HPDE6-E6E7 (cell line): ENCODE measurements around the gene ANKRD22.

Source experiments
- DNase-seq: peaks from one replicate; pipeline ENCODE4 v3.0.0; 2011; ENCODE audit warnings: missing footprints; ENCODE audit errors: extremely low spot score

The ANKRD22 gene

DNA sequence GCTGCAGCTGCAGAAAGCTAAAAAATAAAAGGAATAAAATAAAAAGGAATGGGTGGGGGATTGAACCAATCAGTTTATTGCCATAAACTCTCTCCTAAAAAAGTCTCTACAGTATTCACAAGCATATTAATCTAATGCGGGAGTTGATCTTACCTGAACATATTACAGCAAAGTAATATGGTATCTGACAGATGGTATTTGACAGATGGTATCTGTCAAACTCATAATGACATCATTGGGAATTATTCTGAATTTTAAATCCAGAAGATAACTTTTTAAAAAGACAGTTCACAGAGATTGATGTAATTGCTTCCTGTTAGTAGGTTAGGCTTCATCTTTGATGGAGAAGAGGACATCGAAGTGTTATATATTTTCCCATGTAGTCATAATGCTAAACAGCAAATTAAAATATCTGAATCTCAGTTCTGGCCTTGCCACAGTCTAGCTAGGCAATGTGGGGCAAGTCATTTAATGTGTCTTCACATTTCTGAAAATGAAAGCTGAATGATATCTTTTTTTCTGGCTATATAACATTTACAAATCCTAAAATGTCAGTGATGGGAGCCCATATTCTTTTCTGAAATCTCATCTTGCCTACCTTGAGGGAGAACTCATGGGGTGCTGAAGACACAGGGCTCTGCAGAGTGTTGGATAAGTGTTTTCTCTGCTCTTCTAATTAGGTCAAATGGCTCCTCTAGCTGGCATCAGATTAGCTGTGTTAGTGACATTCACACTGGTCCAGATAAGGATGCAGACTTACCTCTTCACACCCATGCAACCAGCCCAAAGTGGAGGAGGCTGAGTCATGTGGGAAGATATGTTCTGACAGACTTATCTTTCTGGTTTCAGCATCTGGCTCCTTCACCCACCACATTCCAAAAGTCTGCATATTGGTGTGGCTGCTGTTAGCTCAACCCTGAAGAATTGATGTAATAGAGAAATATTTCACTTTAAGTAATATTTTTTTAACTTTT lies 51.2 kb downstream of the ANKRD22 start:
- DNase-seq, result no peak

DNA sequence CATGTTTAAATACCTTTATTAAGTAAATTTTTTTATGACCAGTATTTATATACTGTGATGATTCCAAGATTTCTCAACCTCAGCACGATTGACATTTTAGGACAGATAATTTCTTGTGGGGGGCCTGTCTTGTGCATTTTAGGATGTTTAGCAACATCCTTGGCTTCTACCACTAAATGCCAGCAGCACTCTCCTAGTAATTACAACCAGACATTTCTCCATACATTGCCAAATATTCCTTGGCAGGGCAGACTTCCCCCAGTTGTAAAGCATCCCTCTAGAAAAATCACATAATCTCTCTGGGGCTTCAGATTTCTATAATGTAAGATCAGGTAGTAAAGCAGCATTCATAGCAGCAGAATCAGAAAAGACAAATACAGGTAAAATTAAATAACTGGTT lies 56.9 kb downstream of the ANKRD22 start:
- DNase-seq, result no peak

DNA sequence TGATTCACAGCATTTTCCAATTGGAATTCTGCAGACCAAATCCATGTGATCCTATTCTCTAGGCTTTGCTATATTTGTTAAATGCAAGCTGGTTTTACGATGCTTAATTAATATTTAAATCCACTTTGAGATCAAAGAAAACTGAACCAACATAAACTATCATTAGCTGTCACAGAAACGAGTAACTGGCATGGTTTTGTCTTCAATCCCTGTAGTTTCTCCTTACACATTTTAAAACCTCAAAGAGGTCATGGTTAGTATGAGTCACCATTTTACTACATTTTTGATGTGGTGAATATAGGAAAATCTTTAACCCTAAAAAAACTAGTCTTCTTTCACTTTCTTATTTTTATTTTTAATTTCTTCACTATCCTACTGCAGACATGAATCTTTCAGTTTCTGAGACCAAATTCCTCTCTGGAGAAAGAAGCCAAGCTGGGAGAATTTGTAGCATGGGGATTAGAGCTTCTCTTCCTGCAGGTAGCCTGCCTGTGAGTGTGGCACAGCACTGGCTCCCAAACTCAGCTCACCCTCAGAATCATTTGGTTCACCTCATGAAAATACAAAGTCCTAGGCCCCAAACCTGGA lies 57.8 kb downstream of the ANKRD22 start:
- DNase-seq, result no peak

DNA sequence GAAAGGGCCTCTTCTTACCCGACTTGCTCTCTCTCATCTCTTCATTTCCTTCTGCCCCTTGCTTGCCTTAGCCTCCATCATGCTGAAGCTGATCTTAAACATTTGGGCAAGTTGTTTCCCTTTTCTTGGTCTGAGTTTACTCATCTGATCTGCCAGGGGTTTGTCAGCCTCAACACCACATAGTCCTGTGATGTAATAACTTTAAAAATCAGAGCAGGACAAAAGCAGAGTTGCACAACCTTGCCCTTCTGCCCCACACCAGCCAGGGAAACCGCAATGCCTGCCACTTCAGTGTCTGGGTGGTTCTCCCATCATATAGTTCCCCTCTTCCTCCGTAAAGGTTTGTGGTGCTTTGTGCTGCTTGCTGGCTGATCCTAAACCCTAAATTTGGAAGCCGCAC lies 59.0 kb downstream of the ANKRD22 start:
- DNase-seq, result peak; percentile 28

DNA sequence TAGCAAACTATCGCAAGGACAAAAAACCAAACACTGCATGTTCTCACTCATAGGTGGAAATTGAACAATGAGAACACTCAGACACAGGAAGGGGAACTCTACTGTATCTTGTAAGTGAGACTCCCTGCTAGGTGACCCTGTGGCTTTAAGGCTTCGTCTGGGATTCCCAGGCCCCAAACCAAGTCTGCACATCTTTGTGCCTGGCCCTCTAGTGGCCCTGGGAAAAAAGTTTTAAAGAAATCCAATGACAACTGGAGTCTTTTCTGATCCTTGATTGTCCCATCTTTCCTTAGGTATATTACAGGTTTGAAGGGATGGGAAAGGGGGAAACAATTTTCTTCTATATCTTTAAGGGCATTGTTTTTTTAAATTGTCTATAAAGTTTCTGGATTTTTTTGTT lies 59.7 kb downstream of the ANKRD22 start:
- DNase-seq, result peak; percentile 27

DNA sequence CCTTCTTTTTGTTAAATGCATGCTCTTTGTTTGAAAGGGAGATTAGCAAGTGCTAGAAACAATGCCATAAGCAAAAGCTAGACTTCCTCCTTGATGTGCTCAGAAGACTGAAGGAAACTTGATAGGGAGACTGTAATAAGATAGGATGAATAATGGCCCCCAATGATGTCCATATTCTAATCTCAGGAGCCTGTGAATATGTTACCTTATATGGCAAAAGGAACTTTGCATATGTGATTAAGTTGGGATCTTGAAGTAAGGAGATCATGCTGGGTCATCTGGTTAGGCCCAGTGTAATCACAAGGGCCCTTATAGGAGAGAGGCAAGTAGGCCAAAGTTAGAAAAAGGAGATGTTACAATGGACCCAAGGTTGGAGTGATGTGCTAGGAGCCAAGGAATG lies 62.7 kb downstream of the ANKRD22 start:
- DNase-seq, result no peak

DNA sequence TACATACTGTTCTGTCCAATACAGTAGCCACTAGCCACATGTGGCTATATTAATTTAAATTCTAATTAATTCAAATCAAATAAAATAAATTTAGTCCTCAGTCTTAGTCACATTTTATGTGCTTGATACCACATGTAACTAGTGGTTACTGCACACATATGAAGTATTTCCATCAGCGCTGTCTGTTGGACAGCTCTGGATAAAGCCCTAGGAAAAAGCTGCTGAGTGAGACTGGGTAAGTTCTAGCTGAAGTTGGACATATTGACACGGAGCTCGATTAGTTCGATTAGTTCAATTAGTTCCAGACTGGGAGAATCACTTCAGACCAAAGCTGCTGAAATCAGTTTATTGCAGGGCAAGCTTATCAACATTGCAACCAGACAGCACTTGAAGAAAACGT lies 64.2 kb downstream of the ANKRD22 start:
- no peak for DNase-seq

DNA sequence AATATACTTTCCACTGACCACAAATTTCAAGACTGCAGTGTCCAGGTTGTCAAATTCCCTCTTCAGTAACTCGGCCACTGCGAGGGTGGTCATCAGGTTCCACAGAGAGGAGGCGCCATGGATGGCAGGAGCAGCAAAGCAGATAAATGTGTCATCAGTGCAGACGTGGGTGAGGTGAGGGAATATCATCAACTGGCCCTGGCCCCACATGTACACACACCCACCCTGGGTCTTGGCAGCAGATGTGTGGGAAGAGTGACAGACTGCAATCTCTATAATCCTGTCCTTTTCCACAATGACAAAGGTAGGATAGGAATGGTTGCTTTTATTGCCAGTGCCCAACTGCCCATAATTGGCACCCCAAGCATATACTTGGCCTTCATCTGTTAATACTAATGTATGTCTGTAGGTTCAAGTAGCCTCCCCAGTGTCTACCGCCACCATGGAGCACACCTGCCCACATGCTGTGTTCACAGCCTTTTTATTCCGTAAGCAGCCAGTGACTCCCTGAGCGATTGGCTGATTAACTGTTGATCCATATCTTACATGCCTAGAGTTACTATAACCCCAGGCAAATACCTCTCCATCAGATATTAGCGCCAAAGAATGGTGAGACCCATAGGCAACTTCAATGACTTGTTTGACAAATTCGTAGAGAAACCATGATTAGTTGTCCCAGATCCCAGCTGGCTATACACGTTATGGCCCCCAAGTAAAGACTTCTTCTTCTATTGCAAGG lies 65.4 kb downstream of the ANKRD22 start:
- DNase-seq, result no peak

DNA sequence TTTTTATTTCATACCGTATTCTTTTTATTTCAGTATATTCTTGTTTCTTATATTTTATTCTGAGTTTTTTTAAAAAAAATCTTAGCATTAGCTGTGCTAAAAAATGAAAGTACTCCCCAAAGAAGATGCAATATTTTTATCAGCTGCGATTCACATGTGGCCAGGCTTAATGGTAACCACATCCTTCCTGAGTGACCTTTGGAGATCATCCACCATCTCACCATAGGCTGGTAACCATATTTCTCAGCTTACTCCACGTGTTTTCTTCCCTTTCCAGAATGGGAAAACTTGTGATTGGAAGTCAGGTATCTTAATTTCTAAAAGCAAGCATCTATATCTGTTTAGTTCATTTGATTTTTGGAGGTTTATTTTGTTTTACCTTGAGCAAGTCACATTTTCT lies 67.9 kb downstream of the ANKRD22 start:
- no peak for DNase-seq

DNA sequence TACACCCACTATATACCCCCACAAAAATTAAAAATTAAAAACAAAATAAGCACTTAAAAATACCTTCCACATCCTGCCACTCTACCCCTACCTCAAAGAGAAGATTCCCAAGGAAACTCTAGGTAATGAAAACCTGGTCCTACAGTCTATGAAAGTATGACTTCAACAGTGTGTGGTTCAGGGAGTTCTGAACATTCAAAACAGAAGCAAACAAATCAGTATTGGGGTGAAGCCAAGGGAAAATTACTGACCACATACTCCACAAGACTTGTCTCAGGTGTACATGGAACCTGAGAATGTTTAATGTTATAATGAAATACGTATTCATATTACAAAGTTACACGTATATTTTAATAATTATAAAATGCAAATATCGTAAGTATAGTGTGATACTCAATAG lies 69.4 kb downstream of the ANKRD22 start:
- no peak for DNase-seq

DNA sequence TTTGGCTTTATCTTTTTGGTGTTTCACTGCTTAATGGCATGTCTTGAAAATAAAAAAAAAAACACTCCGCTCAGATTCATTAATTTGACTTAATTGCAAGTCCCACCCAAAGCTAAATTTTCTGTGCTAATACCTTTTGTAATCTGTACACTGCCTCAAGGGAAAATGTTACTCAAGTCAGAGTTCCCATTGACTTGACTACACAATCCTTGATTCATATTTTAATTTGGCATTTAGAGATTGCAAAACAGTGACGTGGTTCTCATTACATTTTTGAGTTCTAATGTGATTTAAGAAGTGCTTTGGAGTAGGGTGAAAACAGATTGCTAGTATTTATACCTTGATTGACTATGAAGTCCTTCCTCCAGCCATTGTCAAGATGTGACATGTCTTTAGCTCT lies 70.4 kb downstream of the ANKRD22 start:
- no peak for DNase-seq
